GM18868 (cell line): ENCODE data around the gene C10orf62.
A peak's percentile ranks its signal among the peaks of the same experiment; 100 is the strongest.
"Not testable (repeated sequence)": the region's sequence is repeated elsewhere in the genome, so short reads cannot be mapped to it uniquely, and the experiment has no call there.

Experiments
- ATAC-seq: cut with Tn5 transposase; IDR thresholded peaks from one replicate; pipeline ENCODE4 v1.9.1; 2021; ENCODE audit warnings: mild to moderate bottlenecking, moderate library complexity; ENCODE audit not compliant: unreplicated experiment

C10orf62 gene

GRCh38 chr10:97589479-97589878, at the start of gene C10orf62:
Gene C10orf62, plus strand, starts transcription at chr10:97589721. Its CDS starts 177 bp downstream, at chr10:97589898.
- no peak for ATAC-seq

DNA sequence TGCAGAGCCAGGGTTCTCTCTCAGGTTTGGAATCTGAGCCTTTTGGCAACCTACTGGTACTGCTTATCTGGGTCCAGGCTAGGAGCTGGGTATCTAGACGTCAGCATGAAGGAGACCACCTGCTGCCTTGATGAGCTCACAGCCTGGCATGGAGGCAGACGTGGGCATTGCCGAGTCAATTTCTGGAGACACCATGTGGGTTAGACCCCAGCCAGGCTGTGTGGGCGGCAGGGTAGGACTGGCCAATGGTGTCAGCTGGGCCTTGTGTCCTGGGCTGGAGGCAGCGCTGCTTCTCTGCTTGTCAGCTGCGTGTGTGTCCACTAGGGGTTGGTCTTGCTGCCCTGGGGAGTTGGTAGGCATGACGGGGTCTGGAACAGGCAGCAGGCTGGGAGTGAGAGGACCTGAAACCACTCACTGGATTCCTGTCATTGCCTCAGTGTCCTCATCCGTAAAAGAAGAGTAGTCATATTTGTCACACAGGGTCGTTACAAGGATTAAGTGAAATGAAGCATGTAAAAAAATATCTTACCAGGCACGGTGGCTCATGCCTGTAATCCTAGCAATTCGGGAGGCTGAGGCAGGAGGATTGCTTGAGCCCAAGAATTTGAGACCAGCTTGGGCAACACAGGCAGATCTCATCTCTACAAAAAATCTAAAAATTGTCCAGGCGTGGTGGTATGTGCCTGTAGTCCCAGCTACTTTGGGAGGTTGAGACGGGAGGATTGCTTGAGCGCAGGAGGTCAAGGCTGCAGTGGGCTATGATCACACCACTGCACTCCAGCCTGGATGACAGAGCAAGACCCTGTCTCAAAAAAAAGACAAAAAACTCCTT, 48.6 kb upstream of the C10orf62 start:
- no peak for ATAC-seq

DNA sequence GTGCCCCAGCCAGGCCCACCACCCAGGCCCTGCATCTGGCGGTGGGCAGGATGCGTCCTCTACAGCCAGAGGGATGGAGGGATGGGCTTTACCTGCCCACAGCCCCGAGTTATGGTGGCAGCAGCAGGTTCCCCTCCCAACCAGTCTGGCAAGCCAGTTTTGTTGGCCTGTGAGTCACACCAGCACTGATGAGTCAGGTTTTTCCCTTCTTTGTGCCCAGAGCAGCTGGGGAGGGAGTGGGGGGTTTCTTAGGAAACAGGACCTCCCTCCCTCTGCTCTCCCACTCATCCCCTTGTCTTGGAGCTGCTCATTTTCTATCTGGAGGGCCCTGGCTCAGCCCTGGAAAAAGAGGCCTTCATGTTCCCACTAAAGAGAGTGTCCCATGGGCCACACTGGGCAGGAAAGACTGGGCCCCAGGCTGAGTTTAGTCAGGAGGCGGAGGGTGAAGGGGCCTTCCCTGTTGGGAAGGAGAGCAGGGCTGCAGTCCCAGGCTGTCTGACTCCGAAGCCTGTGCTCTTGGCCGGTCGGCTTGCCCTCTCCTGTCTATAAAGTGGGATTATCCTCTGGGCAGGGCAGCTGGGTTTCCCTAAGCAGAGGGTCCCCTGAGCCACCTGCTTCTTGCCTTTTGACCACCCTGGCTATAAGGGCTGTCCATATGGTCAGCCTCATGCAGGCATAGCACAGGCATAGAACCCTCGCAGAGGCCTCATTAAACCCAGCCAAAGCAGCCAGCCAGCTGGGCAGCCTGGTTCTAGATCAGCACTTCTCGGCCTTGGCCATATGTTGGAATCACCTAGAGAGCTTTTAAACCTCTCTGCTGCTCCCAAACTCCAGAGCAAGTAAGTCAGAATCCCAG, 47.1 kb upstream of the C10orf62 start:
- no peak for ATAC-seq

- no peak for ATAC-seq
Measured at GRCh38 chr10:97543025-97543546, 46.4 kb upstream of the C10orf62 start.

DNA sequence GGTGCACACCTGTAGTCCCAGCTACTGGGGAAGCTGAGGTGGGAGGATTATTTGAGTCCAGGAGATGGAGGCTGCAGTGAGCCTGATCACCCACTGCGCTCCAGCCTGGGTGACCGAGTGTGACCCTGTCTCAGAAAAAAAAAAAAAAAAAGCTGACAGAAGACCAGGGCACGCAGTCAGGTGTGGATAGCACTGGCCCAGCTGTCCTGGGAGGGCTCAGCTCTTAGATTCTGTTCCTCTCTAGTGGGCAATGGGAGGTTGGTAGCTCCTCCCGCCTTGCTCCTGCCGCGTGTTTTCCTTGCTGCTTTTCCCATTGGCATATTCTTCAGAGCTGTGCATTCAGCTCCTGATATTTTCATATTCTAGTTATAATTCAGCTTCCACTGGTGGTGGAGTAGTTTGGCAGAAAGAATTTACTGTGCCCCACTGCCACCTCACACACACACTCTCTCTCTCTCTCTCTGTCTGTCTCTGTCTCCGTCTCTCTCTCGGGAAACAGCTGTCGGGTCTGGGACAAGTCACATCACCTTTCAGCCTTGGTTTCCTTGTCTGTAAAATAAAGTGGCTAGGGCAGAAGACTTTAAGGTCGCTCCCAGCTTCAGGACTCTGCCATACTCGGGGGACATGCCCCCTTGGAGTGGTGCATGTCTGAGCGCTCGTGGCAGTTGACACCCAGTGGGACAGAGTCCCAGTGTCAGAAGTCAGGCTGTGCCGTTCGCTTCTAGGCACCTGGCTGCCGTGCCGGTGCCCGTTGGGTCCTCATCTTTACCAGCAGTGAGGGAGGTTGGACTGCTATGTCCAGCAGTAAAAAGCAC, 42.9 kb upstream of the C10orf62 start:
- ATAC-seq, result no peak

- no peak for ATAC-seq
Measured at GRCh38 chr10:97547271-97547600, 42.3 kb upstream of the C10orf62 start.

DNA sequence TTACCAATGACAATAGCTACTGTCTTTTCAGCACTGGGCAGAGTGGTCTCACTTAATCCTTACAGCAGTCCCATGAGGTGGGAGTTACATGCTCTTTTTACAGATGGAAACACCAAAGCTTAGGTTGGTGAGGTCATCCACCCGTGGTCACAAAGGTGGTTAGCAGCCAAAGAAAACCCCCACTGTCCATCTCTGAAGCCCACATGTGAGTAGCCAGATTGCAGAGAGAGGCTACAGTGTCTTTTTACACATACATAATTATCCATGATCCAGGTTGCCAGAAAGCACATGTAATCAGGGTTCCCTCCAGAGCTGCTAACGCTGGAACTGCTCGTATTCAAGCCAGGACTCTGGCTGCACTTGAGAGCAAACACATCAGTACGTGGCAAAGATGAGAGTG, 41.6 kb upstream of the C10orf62 start:
- ATAC-seq, result no peak

- ATAC-seq, result no peak
Measured at GRCh38 chr10:97548828-97549455, 40.6 kb upstream of the C10orf62 start.

DNA sequence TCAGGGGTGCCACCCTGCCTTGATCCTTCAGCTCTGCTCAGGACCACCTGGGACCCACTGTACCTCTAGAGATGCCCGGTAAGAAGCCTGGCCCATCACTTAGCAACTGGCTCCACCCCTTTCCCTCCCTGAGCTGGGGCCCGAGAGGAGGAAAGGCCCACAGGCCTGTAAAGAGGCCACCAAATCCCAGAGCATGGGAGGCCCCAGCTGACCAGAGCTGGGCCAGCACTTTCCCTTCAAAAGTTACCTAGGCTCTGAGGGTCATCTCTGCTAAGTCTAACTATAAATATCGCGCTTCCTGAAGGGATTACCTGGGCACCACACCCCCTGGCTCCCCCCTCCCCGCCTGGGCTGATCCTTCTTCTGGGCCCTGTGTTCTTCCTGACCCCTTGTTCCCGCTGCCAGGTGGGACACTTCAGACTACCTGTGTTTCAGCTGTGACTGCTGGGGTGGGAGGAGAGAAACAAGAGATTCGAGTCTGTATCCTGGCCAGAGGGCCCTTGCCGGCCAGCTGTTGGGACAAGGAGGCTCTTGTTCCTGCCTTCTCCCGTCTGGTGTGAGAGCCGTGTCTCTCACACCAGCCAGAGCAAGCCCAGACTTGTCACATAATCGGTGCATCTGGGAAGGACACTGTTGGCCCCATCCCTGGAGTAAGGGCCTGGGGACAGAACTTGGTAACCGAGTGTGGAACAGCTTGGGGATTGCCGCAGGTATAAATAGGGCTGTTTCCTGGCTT, 39.8 kb upstream of the C10orf62 start:
- ATAC-seq, result no peak

- no peak for ATAC-seq
Measured at GRCh38 chr10:97550336-97551149, 39.0 kb upstream of the C10orf62 start.

- ATAC-seq, result no peak
Measured at GRCh38 chr10:97551271-97551670, 38.2 kb upstream of the C10orf62 start.

DNA sequence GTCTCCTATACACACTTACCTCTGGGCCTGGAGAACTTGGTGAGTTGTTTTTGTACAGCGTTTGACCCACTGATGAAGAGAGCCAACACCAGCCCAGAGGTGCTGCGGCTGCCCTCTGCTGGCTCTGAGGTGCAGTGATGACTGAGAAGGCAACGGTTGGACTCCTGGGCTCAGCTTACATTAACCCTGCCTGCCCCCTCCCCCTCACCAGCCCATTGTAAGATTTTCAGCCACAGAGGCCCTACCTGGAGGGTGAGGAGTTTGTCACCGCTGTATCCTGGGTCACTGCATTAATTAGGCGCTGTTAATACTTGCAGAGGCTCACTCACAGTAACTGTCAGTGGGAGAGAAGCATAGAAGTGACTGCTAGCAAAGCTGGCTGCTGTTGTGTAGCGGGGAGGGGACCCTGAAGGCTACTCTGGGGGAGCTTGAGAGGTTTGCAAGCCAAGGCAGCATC, 35.9 kb upstream of the C10orf62 start:
- peak; percentile 78 for ATAC-seq

DNA sequence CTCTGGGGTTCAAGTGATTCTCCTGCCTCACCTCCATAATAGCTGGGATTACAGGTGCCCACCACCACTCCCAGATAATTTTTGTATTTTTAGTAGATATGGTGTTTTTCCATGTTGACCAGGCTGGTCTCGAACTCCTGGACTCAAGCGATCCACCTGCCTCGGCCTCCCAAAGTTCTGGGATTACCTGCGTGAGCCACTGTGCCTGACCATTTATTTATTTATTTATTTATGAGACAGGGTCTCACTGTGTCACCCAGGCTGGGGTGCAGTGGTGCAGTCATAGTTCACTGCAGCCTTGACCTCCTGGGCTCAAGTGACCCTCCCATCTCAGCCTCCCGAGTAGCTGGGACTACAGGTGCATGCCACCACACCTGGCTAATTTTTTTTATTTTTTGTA, 35.2 kb upstream of the C10orf62 start:
- ATAC-seq, result not testable (repeated sequence)

- ATAC-seq, result not testable (repeated sequence)
Measured at GRCh38 chr10:97555541-97555940, 34.0 kb upstream of the C10orf62 start.

DNA sequence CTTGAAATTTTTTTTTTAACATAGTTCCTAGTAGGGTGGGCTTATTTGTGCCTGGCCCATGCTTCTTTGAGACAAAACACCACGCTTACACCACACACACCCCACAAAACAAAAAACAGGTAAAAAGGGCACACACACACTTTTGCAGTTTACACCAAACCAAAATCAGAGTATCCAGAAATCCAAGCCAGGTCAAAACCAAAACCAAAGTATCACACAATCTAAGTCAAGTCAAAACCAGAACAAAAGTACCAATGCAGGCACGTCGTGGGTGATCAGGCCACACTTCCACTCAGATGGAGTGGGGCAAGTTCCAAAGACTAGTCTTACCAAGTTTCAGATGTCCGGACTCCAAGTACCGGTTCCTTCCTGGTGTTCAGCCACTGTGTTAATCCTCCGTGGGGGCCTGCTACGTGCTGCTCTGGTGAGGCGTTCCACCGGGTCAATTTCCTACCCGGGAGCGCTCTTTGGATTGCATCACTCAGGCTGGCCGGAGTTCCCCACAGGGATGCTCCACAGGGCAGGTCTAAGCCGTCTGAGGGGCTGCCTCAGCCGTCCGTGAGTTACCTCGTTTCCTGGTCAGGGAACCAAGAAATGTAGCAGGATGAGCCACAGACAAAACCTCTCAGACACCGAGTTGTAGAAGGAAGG, 28.7 kb upstream of the C10orf62 start:
- ATAC-seq, result not testable (repeated sequence)

- ATAC-seq, result not testable (repeated sequence)
Measured at GRCh38 chr10:97561386-97562077, 28.0 kb upstream of the C10orf62 start.

DNA sequence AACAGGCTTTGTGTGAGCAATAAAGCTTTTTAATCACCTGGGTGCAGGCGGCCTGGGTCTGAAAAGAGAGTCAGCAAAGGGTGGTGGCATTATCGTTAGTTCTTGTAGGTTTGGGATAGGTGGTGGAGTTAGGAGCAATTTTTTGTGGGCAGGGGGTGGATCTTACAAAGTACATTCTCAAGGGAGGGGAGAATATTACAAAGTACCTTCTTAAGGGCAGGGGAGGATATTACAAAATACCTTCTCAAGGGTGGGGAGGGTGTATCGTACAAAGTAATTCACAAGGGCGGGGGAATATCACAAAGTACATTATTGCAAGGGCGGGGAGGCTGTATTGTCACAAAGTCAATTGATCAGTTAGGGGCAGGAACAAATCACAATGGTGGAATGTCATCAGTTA, 27.2 kb upstream of the C10orf62 start:
- not testable (repeated sequence) for ATAC-seq

DNA sequence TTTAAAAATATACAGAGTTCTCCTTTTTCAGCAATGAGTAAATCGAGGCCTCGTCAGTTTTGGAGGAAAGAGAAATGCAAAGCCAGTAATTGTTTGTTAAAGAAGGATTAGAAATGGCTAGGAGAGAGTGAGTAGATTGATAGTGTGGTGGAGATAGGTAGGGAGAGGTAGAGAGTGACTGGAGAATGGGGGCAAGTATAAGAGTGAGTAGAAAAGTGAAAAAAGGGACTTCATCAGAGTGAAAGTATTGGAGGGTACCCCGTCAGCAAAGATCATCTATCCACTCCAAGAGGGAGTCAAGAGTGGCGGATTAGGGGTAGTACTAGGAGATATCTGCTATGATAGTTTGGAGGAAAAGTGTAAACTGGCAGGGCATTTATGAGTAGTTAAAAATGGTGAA, 26.2 kb upstream of the C10orf62 start:
- ATAC-seq, result no peak
